Caki2 (cell line): ENCODE results near the gene GFER. TPM values are rescaled to one million over a fixed set of nuclear protein-coding genes. Genes with fewer than 3 reads are reported as not detected.
"Not testable (repeated sequence)": the region's sequence is repeated elsewhere in the genome, so short reads cannot be mapped to it uniquely, and the experiment has no call there.

Experiments used
- DNase-seq: peaks from one replicate; pipeline ENCODE4 v3.0.0-alpha.2; 2015; ENCODE audit warnings: low read depth
- in situ Hi-C: cut with HindIII; loops from 2 replicates; pipeline ENCODE4 v1.10.0; 2016; ENCODE audit warnings: low sequenced_read_pairs, low pct_unique_long_range_greater_than_20kb, mixed read lengths
- total RNA-seq: library from RNA; depleted of rRNA; stranded (reverse); fragments of >200 nt; shearing (Covaris generic); gene quantifications from 2 replicates; pipeline ENCODE4 v1.2.3, GENCODE V29; 2014; ENCODE audit warnings: low replicate concordance; rRNA removed

The GFER gene
- total RNA-seq, 1 experiment from 2014 or later: 55.9 TPM

DNA sequence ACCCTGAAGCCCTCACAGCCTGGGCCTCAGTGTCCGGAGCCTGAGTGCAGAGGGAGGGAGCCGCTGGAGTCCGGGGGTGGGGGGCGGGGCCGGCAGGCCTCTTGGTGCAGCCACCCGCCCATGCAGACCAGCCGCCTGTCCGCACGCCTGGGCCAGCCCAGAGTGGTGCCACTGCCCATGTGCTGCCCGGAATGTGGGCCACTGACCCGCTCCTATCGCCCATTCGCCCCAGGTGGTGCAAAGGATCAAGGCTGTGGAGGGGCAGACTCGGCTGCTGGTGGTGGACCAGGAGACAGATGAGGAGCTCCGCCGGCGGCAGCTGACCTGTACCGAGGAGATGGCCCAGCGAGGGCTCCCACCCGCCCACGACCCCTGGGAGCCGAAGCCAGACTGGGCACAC is 45.4 kb downstream of the GFER start:
- DNase-seq: no peak
- in situ Hi-C loops: loop anchor here (25.0 kb wide), 1 partner anchor 483 kb away; the partner anchor contains the start of genes AMDHD2 and ATP6V0C

DNA sequence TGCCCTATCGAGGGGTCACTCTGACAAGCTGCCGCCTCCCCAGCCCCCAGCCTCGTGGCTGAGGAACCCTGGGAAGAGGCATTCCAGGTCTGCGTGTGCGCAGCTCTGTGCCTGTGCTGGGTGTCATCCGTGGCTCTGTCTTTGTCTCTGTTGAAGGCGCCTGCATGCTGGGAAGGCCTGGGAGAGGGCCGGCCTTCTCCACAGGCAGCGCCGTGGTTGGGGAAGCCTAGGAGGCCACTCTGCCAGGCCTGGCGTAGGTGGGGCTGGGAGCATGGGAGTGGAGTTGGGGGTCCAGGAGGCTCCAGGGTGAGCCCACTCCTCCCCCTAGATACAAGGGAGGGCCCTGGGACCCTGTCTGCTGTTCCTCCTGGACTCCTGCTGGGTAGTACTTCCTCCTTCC is 46.0 kb downstream of the GFER start:
- no peak for DNase-seq
- in situ Hi-C loops: loop anchor here (25.0 kb wide), 1 partner anchor 482 kb away; the partner anchor contains the start of genes AMDHD2 and ATP6V0C

DNA sequence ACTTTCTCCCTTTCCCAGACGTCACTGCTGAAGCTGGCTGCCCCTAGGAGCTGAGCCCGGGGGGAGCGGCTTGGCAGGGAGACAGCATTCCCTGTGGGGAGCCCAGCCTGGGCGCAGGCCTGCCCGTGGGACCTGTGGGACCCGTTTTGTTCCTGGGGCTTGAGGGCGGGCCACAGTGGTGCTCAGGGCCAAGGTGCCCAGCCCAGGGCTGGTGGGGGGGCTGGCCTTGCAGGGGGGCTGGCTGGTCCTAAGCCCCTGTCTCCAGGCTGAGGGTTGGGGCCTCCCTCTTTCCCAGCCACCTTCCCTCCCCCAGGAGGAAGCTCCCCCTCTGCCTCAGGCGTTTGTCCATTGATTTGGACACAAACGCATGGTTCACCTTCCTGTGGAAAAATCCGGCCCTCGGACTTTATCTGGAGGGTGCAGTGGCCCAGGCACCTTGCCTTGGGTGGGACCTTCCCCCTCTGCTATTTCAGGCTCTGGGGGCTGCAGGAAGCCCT is 47.1 kb downstream of the GFER start:
- DNase-seq: no peak
- in situ Hi-C loops: loop anchor here (25.0 kb wide), 1 partner anchor 481 kb away; the partner anchor contains the start of genes AMDHD2 and ATP6V0C

DNA sequence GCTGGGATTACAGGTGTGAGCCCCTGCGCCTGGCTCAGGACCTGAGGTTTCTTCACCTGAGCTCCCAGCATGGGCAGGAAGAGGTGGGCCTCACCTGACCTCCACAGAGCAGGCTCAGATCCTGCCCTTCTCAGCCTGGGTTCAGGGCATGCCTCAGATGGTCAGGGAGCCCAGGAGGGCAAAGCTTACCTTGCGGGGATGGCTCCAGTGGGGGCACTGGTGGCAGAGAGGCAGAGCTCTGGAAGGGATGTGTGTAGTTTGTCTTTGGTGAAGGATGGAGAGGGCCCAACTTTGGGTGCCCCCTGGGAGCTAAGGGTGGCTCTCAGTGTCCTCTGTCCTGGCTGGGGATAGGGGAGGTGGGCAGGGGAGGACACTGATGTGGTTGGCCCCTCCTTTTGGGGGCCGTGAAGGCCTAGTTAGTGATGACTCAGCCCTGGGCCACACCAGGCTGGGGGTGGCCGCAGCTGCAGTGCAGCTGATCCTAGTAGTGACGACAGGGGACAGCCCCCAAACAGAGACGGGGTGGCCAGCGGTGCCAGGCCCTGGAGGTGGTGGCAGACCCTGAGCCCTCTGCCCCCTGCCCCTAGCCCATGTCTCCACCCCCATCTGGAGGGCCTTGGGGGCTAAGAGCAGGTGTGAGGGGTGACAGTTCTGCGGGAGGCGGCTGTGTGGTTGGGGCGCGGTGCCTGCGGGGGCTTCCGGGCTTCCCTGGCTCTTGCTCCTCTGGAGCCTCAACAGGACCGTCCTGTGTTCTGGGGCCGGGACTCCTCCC is 48.5 kb downstream of the GFER start:
- no peak for DNase-seq
- in situ Hi-C loops: loop anchor here (25.0 kb wide), 1 partner anchor 480 kb away; the partner anchor contains the start of genes AMDHD2 and ATP6V0C

DNA sequence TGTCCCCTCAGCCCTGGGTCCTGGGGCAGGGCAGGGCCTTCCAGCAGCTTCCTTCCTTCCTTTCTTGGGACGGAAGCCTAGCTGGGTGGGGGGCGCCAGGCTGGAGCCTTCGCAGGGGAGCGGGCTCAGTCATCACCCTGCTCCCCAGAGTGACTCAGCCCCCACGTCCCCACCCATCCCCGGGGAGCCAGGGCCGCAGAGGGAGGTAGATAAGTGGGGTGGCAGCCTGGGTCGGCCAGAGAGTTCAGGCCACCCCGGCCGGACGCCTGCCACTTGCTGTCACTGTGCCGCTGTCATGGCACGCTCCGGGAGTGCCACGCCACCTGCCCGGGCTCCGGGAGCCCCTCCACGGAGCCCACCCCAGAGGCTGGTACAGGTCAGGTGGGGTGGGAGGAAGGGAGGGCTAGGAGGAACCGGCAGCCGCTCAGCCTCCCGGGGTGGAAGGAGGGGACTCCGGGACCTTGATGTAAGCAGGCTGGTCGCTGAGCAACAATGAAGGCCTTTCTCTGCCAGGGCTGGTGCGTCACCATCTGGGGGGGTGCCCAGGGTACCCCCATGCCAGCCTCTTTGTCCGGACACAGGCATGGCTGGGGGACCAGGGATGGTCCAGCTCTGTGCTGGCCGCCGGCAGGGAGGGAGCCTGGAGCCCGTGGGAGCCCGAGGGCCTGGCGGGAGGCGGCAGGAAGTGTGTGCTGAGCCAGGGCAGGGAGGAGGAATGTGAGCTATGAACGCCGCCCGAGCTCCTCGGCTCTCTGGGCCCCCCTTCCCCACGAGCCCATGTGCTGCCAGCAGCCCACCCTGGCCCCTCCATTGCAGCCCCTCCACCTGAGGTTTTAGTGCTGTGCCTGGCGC is 49.3 kb downstream of the GFER start:
- no peak for DNase-seq
- in situ Hi-C loops: loop anchor here (25.0 kb wide), 1 partner anchor 479 kb away; the partner anchor contains the start of genes AMDHD2 and ATP6V0C

DNA sequence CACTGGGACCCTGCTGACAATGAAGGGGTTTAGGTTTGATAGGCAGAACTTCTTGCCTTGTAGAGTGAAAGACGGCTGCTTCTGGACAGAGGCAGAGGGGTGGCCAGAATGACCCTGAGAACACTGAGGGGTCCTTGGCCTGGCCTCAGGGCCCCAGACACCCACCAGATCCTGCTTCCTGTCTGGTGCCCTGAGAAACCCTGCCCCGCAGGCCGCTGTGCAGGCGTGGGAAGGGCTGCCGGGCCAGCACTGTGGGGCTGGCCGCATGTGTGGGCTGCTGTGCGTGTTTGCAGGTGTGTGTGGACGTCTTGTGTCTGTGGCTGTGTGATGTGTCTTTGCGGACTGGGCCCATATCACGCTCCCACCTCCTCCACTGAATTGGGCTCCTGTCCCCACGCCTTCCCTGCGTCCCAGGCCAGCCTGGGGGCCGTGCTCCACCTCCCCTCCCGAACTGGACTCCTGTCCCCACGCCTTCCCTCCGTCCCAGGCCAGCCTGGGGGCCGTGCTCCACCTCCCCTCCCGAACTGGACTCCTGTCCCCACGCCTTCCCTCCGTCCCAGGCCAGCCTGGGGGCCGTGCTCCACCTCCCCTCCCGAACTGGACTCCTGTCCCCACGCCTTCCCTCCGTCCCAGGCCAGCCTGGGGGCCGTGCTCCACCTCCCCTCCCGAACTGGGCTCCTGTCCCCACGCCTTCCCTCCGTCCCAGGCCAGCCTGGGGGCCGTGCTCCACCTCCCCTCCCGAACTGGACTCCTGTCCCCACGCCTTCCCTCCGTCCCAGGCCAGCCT is 50.1 kb downstream of the GFER start:
- not testable (repeated sequence) for DNase-seq
- in situ Hi-C loops: loop anchor here (25.0 kb wide), 1 partner anchor 478 kb away; the partner anchor contains the start of genes AMDHD2 and ATP6V0C

DNA sequence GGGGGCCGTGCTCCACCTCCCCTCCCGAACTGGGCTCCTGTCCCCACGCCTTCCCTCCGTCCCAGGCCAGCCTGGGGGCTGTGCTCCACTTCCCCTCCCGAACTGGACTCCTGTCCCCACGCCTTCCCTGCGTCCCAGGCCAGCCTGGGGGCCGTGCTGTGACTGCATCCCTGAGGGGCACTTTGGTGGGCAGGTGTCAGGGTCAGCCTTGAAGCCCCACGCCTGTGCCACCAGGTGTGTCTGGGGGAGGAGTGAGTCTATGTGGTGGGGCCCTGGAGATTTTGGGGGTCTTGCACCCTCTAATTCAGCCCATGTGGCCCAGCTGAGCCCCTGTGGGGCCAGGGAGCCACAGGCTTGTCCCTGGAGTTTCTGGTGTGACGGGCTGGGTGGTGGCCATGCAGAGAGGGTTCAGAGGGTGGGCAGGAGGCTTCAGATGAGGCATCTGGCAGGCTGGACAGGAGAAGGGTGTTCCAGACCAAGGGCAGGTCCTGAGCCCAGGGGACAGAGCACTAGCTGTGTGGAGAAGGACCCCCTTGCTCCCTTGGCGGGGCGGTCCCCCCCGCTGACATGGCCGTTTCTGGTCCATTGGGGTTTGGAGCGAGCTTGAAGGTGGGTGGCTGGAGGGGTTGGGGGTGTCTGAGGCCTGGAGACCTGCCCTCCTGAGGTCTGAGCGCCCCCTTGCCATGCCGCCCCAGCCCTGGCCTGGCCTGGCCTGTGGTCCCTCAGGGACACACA is 50.9 kb downstream of the GFER start:
- in situ Hi-C loops: loop anchor here (25.0 kb wide), 1 partner anchor 477 kb away; the partner anchor contains the start of genes AMDHD2 and ATP6V0C
- no peak for DNase-seq

DNA sequence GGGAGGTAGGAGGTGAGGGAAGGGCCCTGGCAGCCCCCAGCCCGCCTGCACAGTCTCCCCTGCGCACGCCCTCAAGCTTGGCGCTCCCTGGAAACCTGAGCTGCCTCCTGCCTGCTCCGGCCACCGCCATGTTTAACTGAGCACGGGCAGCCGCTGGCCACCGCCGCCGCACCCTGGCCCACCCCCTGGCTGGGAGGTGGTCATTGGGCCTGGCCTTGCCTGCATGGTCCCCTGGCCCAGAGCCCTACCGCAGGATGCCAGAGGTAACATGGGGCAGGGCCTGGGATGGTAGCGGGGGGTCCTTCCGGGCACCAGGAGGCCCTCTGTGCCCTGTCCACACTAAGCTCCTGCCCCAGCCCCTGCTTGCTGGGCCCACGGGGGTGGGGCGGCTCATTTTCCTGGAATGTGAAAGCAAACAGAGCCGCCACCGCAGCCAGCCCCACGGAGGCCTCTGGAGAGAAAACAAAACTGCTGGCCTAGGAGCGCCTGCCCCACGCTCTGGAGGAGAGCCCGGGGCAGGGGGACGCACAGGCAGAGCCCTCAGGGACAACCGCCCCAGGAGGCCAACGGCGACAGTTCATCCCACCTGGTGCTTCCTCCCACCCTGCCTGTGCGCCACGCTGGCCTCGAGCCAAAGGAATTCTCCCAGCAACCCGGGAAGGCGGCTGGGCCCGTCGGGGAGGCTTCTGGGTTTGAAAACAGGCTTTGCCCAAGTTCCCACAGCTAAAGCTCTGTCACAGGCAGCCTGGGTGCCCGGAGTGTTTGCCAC is 51.6 kb downstream of the GFER start:
- DNase-seq: no peak
- in situ Hi-C loops: loop anchor here (25.0 kb wide), 1 partner anchor 477 kb away; the partner anchor contains the start of genes AMDHD2 and ATP6V0C

DNA sequence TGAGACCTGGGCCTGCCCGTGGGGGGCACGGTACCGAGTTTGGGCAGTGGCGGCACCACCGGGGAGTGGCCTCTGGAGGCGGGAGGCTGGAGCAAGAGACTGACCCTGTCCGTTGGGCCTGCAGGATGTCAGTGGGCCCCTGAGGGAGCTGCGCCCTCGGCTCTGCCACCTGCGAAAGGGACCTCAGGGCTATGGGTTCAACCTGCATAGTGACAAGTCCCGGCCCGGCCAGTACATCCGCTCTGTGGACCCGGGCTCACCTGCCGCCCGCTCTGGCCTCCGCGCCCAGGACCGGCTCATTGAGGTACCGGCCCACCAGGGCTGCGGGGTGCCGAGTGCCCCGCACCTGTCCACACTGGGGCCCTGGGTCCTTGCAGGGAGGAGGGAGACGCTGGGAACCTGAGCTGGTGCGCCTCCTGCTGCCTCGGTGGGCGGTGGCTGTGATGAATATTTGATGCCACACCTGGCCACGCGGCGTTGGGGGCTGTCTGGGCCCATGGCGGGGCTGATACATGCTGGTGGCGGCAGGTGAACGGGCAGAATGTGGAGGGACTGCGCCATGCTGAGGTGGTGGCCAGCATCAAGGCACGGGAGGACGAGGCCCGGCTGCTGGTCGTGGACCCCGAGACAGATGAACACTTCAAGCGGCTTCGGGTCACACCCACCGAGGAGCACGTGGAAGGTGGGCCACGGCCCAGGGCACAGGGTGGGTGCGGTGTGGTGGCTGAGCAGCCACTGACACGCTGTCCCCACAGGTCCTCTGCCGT is 52.4 kb downstream of the GFER start:
- no peak for DNase-seq
- in situ Hi-C loops: loop anchor here (25.0 kb wide), 1 partner anchor 476 kb away; the partner anchor contains the start of genes AMDHD2 and ATP6V0C

DNA sequence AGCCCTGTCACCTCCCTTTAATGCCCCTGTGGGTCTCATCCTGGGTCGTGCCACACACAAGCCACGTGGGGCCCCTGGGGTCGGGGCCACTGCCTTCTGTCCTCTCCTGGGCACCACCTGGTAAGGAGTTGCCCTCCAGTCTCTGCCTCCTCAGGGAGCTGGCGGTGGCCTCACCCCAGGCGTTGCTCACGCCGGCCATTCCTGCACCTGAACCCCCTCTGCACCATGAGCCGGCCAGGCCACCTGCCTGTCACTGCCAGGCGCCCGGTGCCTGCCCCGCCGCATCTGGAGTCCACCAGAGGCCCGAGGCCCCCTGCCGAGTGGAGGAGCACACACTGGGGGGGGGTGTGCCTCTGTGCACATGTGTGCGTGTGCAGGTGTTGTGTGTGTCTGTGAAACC is 53.1 kb downstream of the GFER start:
- no peak for DNase-seq
- in situ Hi-C loops: loop anchor here (25.0 kb wide), 1 partner anchor 475 kb away; the partner anchor contains the start of genes AMDHD2 and ATP6V0C

Other genes with a start within 250 kb of the GFER start
- gene NME3, start 212.7 kb upstream of the GFER start, total RNA-seq: 218 and 272 TPM in 2 replicates
- gene EME2, start 211.4 kb upstream of the GFER start, total RNA-seq: 3.5 and 8.9 TPM in 2 replicates
- gene MRPS34, start 211.1 kb upstream of the GFER start, total RNA-seq: 434 and 458 TPM in 2 replicates
- gene SPSB3, start 201.6 kb upstream of the GFER start, total RNA-seq: 87.3 and 107 TPM in 2 replicates
- gene NUBP2, start 201.2 kb upstream of the GFER start, total RNA-seq: 233 and 346 TPM in 2 replicates
- not detected in 2 replicates for gene IGFALS, start 190.5 kb upstream of the GFER start, total RNA-seq
- gene HAGH, start 157.4 kb upstream of the GFER start, total RNA-seq: 205 and 219 TPM in 2 replicates
- gene FAHD1, start 157.0 kb upstream of the GFER start, total RNA-seq: 120 and 169 TPM in 2 replicates
- gene MEIOB, start 112.0 kb upstream of the GFER start, total RNA-seq: 41.4 and 49.6 TPM in 2 replicates
- gene HS3ST6, start 65.8 kb upstream of the GFER start, total RNA-seq: not detected in 2 replicates
- gene MSRB1, start 41.0 kb upstream of the GFER start, total RNA-seq: 275 and 288 TPM in 2 replicates
- not detected in 2 replicates for gene RPL3L, start 29.5 kb upstream of the GFER start, total RNA-seq
- 527 and 683 TPM in 2 replicates for gene NDUFB10, start 24.7 kb upstream of the GFER start, total RNA-seq
- 7,960 and 10,766 TPM in 2 replicates for gene RPS2, start 19.4 kb upstream of the GFER start, total RNA-seq
- gene RNF151, start 17.3 kb upstream of the GFER start, total RNA-seq: not detected in 2 replicates
- gene TBL3, start 12.1 kb upstream of the GFER start, total RNA-seq: 128 and 160 TPM in 2 replicates
- gene NOXO1, start 2.7 kb upstream of the GFER start, total RNA-seq: 0.24 TPM in 1 of 2 replicates, not detected in the other
- gene SYNGR3, start 5.8 kb downstream of the GFER start, total RNA-seq: 37.8 and 44.9 TPM in 2 replicates
- 45.0 and 89.3 TPM in 2 replicates for gene ZNF598, start 25.6 kb downstream of the GFER start, total RNA-seq
- not detected in 2 replicates for gene NPW, start 35.6 kb downstream of the GFER start, total RNA-seq
- gene NHERF2, start 42.7 kb downstream of the GFER start, total RNA-seq: 30.3 and 32.4 TPM in 2 replicates
- 129 and 148 TPM in 2 replicates for gene NTHL1, start 63.6 kb downstream of the GFER start, total RNA-seq
- gene TSC2, start 63.8 kb downstream of the GFER start, total RNA-seq: 22.3 and 31.5 TPM in 2 replicates
- 37.4 and 84.9 TPM in 2 replicates for gene PKD1, start 151.7 kb downstream of the GFER start, total RNA-seq
- 8.9 and 9.5 TPM in 2 replicates for gene RAB26, start 164.4 kb downstream of the GFER start, total RNA-seq
- 94.4 and 101 TPM in 2 replicates for gene TRAF7, start 171.6 kb downstream of the GFER start, total RNA-seq
- gene CASKIN1, start 212.4 kb downstream of the GFER start, total RNA-seq: 0.03 TPM in 1 of 2 replicates, not detected in the other
- 81.6 and 90.5 TPM in 2 replicates for gene MLST8, start 221.3 kb downstream of the GFER start, total RNA-seq
- 0.12 and 1.1 TPM in 2 replicates for gene BRICD5, start 226.7 kb downstream of the GFER start, total RNA-seq
- 59.6 and 78.5 TPM in 2 replicates for gene PGP, start 230.6 kb downstream of the GFER start, total RNA-seq
- 45.6 and 67.7 TPM in 2 replicates for gene E4F1, start 239.4 kb downstream of the GFER start, total RNA-seq